Measurements from ENCODE around the gene RNF126. TPM values are rescaled to one million over a fixed set of nuclear protein-coding genes. Genes with fewer than 3 reads are reported as not detected.

The RNF126 gene
- total and polyA plus RNA-seq, 2 experiments from 2014 or later: 95.7 to 112 TPM

DNA sequence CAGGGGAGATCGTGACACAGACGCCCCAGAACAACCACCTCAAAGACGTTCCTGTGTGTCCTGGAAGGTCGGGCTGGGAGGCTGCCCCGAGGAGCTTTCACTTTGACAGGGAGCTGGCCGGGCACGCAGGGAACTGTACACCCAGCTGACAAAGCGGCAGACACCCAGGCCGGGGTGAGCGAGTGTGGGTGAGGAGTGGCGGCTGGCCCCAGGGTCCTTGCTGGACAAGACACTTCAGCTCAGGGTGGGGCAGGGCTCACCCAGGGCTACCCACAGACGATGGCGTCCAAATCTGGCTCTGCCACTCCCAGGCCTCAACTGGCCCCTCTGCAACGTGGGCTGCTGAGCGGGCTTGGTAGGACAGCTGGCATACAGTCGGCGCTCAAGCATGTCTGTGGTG, 21.3 kb downstream of the RNF126 start (continued):
- TF ChIP-seq CREB1 (CRISPR knock-in tag; IDR thresholded peaks at IDR 0.05; ENCODE audit: low read depth) (no peak), ZNF331 (CRISPR knock-in tag; IDR thresholded peaks at IDR 0.05; ENCODE audit: low read depth) (no peak), EZH2phosphoT487 (IDR thresholded peaks at IDR 0.05; ENCODE audit: unreplicated experiment) (no peak), ZNF114 (CRISPR knock-in tag; IDR thresholded peaks at IDR 0.05) (no peak), EZH2 (IDR thresholded peaks at IDR 0.05; ENCODE audit: low read depth, unreplicated experiment) (no peak), JUNB (IDR thresholded peaks at IDR 0.05; ENCODE audit: unreplicated experiment) (no peak), POLR2AphosphoS5 (IDR thresholded peaks at IDR 0.05; ENCODE audit: low read depth) (no peak)
- TF ChIP-seq, protein P1, sequence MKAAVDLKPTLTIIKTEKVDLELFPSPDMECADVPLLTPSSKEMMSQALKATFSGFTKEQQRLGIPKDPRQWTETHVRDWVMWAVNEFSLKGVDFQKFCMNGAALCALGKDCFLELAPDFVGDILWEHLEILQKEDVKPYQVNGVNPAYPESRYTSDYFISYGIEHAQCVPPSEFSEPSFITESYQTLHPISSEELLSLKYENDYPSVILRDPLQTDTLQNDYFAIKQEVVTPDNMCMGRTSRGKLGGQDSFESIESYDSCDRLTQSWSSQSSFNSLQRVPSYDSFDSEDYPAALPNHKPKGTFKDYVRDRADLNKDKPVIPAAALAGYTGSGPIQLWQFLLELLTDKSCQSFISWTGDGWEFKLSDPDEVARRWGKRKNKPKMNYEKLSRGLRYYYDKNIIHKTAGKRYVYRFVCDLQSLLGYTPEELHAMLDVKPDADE (IDR thresholded peaks at IDR 0.05): no peak
- TF ChIP-seq, protein P2, sequence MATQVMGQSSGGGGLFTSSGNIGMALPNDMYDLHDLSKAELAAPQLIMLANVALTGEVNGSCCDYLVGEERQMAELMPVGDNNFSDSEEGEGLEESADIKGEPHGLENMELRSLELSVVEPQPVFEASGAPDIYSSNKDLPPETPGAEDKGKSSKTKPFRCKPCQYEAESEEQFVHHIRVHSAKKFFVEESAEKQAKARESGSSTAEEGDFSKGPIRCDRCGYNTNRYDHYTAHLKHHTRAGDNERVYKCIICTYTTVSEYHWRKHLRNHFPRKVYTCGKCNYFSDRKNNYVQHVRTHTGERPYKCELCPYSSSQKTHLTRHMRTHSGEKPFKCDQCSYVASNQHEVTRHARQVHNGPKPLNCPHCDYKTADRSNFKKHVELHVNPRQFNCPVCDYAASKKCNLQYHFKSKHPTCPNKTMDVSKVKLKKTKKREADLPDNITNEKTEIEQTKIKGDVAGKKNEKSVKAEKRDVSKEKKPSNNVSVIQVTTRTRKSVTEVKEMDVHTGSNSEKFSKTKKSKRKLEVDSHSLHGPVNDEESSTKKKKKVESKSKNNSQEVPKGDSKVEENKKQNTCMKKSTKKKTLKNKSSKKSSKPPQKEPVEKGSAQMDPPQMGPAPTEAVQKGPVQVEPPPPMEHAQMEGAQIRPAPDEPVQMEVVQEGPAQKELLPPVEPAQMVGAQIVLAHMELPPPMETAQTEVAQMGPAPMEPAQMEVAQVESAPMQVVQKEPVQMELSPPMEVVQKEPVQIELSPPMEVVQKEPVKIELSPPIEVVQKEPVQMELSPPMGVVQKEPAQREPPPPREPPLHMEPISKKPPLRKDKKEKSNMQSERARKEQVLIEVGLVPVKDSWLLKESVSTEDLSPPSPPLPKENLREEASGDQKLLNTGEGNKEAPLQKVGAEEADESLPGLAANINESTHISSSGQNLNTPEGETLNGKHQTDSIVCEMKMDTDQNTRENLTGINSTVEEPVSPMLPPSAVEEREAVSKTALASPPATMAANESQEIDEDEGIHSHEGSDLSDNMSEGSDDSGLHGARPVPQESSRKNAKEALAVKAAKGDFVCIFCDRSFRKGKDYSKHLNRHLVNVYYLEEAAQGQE (IDR thresholded peaks at IDR 0.05; ENCODE audit: unreplicated experiment): no peak

DNA sequence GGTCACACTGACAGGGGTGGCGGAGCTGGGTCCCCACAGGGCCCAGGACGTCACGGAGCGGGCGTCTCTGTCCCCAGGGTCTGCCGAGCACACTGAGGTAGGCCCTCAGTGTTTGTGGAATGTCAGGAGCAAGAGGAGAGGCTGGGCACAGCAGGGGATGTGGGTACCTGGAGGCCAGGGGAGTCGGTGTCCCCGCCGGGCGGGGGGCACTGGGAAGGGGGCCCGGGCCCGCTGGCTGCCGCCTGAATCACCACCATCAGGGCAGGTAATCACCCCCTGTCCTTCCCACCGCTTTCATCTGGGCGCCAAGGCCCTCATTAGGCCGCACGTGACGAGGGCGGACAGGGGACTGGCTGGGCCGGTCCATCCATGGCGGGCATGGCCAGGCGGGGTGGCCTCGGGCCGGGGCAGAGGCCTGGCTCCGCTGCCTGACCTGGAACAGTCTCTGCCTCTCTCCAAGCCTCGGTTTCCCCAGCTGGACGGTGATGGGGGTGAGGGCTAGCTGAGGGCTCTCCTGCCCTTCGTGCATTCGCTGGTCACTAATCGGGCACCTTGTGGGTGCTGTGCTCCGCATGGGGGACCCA, 22.3 kb downstream of the RNF126 start:
- Histone ChIP-seq H2AFZ (no peak overlapping the region), H3K9me2 (ENCODE audit: insufficient read depth) (no peaks in the 10 kb centered on the region), H4K20me1 (replicated peaks; ENCODE audit: insufficient read depth) (no peaks in the 10 kb centered on the region; the same call in 1 of the 2 replicates), H3K4me3 (no peak overlapping the region), H3F3A (replicated peaks; ENCODE audit: low read depth) (no peaks in the 10 kb centered on the region), H3K4me1 (ENCODE audit: insufficient read depth) (no peaks in the 10 kb centered on the region), H3K27ac (ENCODE audit: low read depth) (no peak overlapping the region), H3K27me3 (ENCODE audit: insufficient read depth) (peaks cover 9% of the 10 kb centered on the region; the same call in 1 of the 2 replicates), H3K36me3 (ENCODE audit: insufficient read depth) (no peaks in the 10 kb centered on the region), H3K79me2 (replicated peaks; ENCODE audit: insufficient read depth) (no peaks in the 10 kb centered on the region), H3K4me2 (peak overlapping the region; percentile 69; the same call in 1 of the 2 replicates)
- DNase-seq (ENCODE audit: low spot score) (no peak), ATAC-seq (no peak)
- peaks cover 4% of the 10 kb centered on the region; the same call in 2 of the 3 replicates for H3K4me1 Mint-ChIP-seq
- peaks cover 32% of the 10 kb centered on the region for H3K27me3 Mint-ChIP-seq (ENCODE audit: insufficient read depth, low read depth, poor library complexity)
- peaks cover 7% of the 10 kb centered on the region; the same call in 2 of the 3 replicates for H3K36me3 Mint-ChIP-seq (ENCODE audit: low read depth)
- H3K27ac Mint-ChIP-seq: no peak overlapping the region
- peak overlapping the region; percentile 50; the same call in 1 of the 3 replicates for H3K4me3 Mint-ChIP-seq
- no peaks in the 10 kb centered on the region; the same call in 2 of the 3 replicates for H3K9me3 Mint-ChIP-seq
- TF ChIP-seq CREB1 (CRISPR knock-in tag; IDR thresholded peaks at IDR 0.05; ENCODE audit: low read depth) (no peak), CTCF (conservative IDR thresholded peaks at IDR 0.05; ENCODE audit: low read depth in 2 of 2) (no peak), ZNF331 (CRISPR knock-in tag; IDR thresholded peaks at IDR 0.05; ENCODE audit: low read depth) (no peak), EZH2phosphoT487 (IDR thresholded peaks at IDR 0.05; ENCODE audit: unreplicated experiment) (no peak)
- TF ChIP-seq, protein P1 (IDR thresholded peaks at IDR 0.05): no peak
